SH-SY5Y (cell line): ENCODE measurements around the gene MTTP.

Experiments
- GATA2 ChIP-seq: IDR thresholded peaks from 2 replicates; pipeline ENCODE4 v1.6.1; 2011; ENCODE audit warnings: mild to moderate bottlenecking, low read depth, low read length
- GATA3 ChIP-seq: IDR thresholded peaks from 2 replicates; pipeline ENCODE4 v1.6.1; 2011; ENCODE audit warnings: low read depth, mild to moderate bottlenecking, low read length, moderate library complexity

DNA sequence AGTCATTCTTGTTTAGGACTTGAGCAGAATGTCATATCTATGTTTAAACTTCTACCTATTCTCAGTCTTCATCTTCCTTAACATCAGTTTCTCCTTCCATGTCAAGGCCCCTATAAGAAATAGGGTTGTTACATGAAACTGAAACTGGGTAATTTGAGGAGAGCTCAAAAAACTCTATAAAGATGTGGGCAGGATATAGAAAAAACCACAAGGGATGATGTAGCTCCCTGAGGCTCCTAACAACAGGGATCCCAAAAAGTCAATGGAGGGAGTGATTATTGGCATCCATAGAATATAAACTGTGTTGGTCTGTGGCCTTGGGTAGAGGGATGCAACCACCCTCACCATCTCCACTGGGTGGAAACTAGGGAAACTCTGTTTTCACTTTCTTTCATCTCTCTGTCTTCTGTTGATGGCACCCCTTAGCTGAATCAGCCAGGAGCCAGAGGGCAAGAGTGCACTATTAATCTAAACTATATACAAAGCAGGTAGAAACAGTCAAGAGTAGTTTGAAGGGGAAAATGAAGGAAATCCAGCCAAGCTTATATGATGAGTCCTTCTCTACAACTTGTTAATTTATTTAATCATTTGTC, 55.4 kb downstream of the MTTP start:
- TF ChIP-seq GATA2: no peak
- no peak for TF ChIP-seq GATA3
